ENCODE data around the gene TRIP10.

The TRIP10 gene

DNA sequence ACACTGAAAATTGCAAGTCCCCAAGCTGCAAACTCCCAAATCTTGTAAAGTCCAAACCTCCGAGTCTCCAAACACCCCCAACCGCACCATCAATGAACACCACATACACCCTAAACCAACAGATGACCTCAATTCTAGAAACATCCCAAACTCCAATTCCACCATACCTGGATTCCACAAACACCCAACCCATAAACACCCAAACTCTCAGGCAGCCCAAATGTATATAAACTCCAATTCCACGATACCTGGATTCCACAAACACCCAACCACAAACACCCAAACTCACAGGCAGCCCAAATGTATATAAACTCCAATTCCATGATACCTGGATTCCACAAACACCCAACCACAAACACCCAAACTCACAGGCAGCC is 19.5 kb upstream of the TRIP10 start:
- no peak for FAIRE-seq
- TF ChIP-seq TAF1 (IDR thresholded peaks at IDR 0.05; ENCODE audit: borderline replicate concordance, low read depth, low read length) (no peak), POLR2AphosphoS5 (IDR thresholded peaks at IDR 0.05; ENCODE audit: low read depth, low read length) (no peak), POLR2A (IDR thresholded peaks at IDR 0.05; ENCODE audit: low read depth, low read length) (no peak)
- DNase-seq (ENCODE audit: insufficient read length): no peak

GRCh38 chr19:6720369-6721137 is 18.9 kb upstream of the TRIP10 start, which contains the start of gene C3:
C3 (minus strand) TSS chr19:6720650; CDS start chr19:6720589, 61 bp downstream.
- TF ChIP-seq POLR2A (IDR thresholded peaks at IDR 0.05; ENCODE audit: low read depth, low read length) (no peak), POLR2AphosphoS5 (IDR thresholded peaks at IDR 0.05; ENCODE audit: low read depth, low read length) (no peak), TAF1 (IDR thresholded peaks at IDR 0.05; ENCODE audit: borderline replicate concordance, low read depth, low read length) (no peak)
- FAIRE-seq (no peak), DNase-seq (ENCODE audit: insufficient read length) (no peak)

DNA sequence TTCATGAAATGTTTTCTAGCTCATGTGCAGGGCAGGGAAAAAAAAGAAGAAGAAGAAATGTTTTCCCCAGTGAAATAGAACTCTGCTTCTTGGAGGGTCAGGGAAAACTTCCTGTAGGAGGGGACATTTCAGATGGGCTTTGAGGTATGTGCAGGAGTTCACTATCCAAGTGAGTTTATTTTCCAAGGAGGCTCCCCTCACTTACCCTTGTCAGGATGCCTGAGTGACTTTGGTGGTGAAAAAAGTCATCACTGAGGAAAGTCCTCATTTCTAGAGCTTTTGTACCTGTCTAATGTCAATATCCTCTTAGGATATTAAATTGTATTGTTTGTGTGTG is 18.4 kb upstream of the TRIP10 start:
- no peak for TF ChIP-seq POLR2AphosphoS5 (IDR thresholded peaks at IDR 0.05; ENCODE audit: low read depth, low read length)
- TF ChIP-seq TAF1 (IDR thresholded peaks at IDR 0.05; ENCODE audit: borderline replicate concordance, low read depth, low read length): no peak
- TF ChIP-seq POLR2A (IDR thresholded peaks at IDR 0.05; ENCODE audit: low read depth, low read length): no peak
- FAIRE-seq (no peak), DNase-seq (ENCODE audit: insufficient read length) (no peak)

- no peak for DNase-seq (ENCODE audit: insufficient read length)
- TF ChIP-seq TAF1 (IDR thresholded peaks at IDR 0.05; ENCODE audit: borderline replicate concordance, low read depth, low read length) (no peak), POLR2AphosphoS5 (IDR thresholded peaks at IDR 0.05; ENCODE audit: low read depth, low read length) (no peak), POLR2A (IDR thresholded peaks at IDR 0.05; ENCODE audit: low read depth, low read length) (no peak)
- FAIRE-seq: peak; percentile 68
These were observed 17.7 kb upstream of the TRIP10 start for GRCh38 chr19:6721773-6722172.

DNA sequence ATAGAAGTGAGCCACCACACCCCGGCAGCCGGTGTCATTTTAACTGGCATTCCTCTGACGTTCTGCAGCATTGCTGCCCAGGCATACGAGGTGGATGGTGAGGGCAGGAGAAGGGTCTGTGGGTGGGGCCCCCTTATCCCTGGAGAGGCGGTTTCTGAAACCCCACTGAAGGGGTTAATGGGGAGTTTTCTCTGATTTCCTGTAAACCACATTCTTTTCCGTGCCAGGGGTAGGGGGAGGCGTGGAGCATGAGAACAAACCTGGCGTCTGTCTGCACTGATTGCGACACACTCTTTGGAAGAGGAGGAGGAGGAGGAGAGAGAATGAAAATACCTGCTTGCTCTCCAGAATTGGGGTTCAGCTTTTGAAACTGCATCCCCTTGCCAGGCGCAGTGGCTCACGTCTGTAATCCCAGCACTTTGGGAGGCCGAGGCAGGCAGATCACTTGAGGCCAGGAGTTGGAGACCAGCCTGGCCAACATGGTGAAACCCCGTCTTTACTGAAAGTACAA is 16.3 kb upstream of the TRIP10 start:
- FAIRE-seq (no peak), DNase-seq (ENCODE audit: insufficient read length) (no peak)
- no peak for TF ChIP-seq POLR2A (IDR thresholded peaks at IDR 0.05; ENCODE audit: low read depth, low read length)
- TF ChIP-seq POLR2AphosphoS5 (IDR thresholded peaks at IDR 0.05; ENCODE audit: low read depth, low read length): no peak
- TF ChIP-seq TAF1 (IDR thresholded peaks at IDR 0.05; ENCODE audit: borderline replicate concordance, low read depth, low read length): no peak

- DNase-seq (ENCODE audit: insufficient read length): no peak
- no peak for FAIRE-seq
- TF ChIP-seq POLR2A (IDR thresholded peaks at IDR 0.05; ENCODE audit: low read depth, low read length) (no peak), POLR2AphosphoS5 (IDR thresholded peaks at IDR 0.05; ENCODE audit: low read depth, low read length) (no peak), TAF1 (IDR thresholded peaks at IDR 0.05; ENCODE audit: borderline replicate concordance, low read depth, low read length) (no peak)
These were observed 15.7 kb upstream of the TRIP10 start for GRCh38 chr19:6723738-6724137.

DNA sequence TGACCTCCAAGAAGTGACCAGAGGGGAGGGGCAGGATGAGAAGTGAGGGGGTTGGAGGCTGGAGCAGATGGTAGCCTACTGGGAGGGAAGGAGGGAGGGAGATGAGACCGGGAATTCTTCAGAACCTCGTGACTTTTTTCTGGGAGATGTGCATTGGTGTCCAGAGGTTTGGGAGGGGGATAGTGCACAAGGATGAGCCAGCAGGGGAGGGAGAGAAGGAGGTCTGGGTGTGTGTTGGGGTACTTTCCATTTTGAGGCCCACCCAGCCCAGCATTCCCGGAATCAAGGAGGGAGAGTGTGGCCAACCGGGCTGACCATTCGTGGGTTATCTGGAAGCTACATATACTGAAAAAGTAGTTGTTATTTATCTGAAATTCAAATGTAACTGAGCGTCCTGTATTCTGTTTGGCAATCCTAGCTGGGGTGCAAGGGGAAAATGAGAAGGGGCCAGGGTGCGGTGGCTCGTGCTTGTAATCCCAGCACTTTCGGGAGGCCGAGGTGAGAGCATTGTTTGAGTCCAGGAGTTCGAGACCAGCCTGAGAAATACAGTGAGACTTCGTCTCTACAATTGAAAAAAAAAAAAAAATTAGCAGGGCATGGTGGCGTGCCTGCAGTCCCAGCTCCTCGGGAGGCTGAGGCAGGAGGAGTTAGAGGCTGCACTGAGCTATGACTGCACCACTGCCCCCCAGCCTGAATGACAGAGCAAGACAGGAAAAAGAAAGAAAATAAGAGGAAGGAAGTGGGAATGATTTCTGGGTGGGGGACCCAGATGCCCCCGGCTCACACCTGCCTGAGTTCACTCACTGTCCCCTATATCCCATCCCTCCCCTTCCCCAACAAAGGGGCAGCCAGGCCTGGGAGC is 14.6 kb upstream of the TRIP10 start:
- TF ChIP-seq POLR2AphosphoS5 (IDR thresholded peaks at IDR 0.05; ENCODE audit: low read depth, low read length) (no peak), TAF1 (IDR thresholded peaks at IDR 0.05; ENCODE audit: borderline replicate concordance, low read depth, low read length) (no peak), POLR2A (IDR thresholded peaks at IDR 0.05; ENCODE audit: low read depth, low read length) (no peak)
- DNase-seq (ENCODE audit: insufficient read length): no peak
- no peak for FAIRE-seq

GRCh38 chr19:6725513-6726231 is 13.8 kb upstream of the TRIP10 start:
- FAIRE-seq (no peak), DNase-seq (ENCODE audit: insufficient read length) (no peak)
- TF ChIP-seq POLR2A (IDR thresholded peaks at IDR 0.05; ENCODE audit: low read depth, low read length) (no peak), POLR2AphosphoS5 (IDR thresholded peaks at IDR 0.05; ENCODE audit: low read depth, low read length) (no peak), TAF1 (IDR thresholded peaks at IDR 0.05; ENCODE audit: borderline replicate concordance, low read depth, low read length) (no peak)

- no peak for TF ChIP-seq POLR2AphosphoS5 (IDR thresholded peaks at IDR 0.05; ENCODE audit: low read depth, low read length)
- TF ChIP-seq TAF1 (IDR thresholded peaks at IDR 0.05; ENCODE audit: borderline replicate concordance, low read depth, low read length): peak; percentile 17; the same call in 1 of the 2 replicates
- DNase-seq (ENCODE audit: insufficient read length) (no peak), FAIRE-seq (peak; percentile 91)
These were observed 11.1 kb upstream of the TRIP10 start for GRCh38 chr19:6728346-6728745.

DNA sequence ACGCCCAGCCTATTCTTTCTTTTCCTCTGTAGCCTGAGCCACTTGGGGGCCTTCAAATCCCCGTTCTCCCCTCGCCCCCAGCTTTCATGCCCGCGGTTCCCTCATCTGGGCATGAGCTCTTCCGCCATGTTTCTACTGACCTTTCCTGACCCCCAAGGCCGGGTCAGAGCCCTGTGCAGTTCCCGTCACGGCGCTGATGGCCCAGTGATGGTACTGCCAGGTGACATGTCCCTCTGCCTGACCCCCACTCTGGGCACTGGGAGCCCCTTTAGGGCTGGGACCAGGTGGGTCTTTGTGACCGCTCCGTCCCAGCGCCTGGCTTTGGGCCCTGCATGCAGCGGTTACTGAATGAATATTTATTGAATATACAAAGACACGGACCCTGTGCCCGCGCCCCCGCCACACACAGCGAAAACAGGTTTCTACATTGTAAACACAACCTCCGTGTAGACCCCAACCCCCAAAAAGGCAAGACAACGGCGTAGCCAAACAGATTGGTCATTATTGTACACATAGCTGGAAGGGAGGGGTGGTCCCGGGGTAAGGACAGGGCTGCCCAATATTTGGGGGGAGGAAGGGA is 9.8 kb upstream of the TRIP10 start:
- FAIRE-seq (no peak), DNase-seq (ENCODE audit: insufficient read length) (no peak)
- TF ChIP-seq POLR2AphosphoS5 (IDR thresholded peaks at IDR 0.05; ENCODE audit: low read depth, low read length) (no peak), TAF1 (IDR thresholded peaks at IDR 0.05; ENCODE audit: borderline replicate concordance, low read depth, low read length) (no peak), POLR2A (IDR thresholded peaks at IDR 0.05; ENCODE audit: low read depth, low read length) (no peak)
